HepG2 (cell line): Measurements from ENCODE around the gene KLRG1. TPM values are rescaled to one million over a fixed set of nuclear protein-coding genes. Genes with fewer than 3 reads are reported as not detected.
A peak's percentile ranks its signal among the peaks of the same experiment; 100 is the strongest.

Experiments used
- ATF1 ChIP-seq: IDR thresholded peaks from 2 replicates; pipeline ENCODE4 v1.6.1; 2016; ENCODE audit warnings: mild to moderate bottlenecking, control low read depth
- FOXP4 ChIP-seq: sonication (generic); formaldehyde crosslinking; IDR thresholded peaks from 2 replicates; pipeline ENCODE4 v1.4.0; 2020; ENCODE audit warnings: missing genetic modification reagents
- GATAD2A ChIP-seq: IDR thresholded peaks from 2 replicates; pipeline ENCODE4 v1.6.1; 2016
- MIER3 ChIP-seq: IDR thresholded peaks from 2 replicates; pipeline ENCODE4 v1.6.1; 2016; ENCODE audit warnings: missing compliant biosample characterization, borderline replicate concordance
- NCOA1 ChIP-seq: sonication (generic); formaldehyde crosslinking; IDR thresholded peaks from 2 replicates; pipeline ENCODE4 v1.9.0; 2021; ENCODE audit warnings: missing genetic modification reagents
- NPAS2 ChIP-seq: sonication (generic); formaldehyde crosslinking; IDR thresholded peaks from 2 replicates; pipeline ENCODE4 v1.8.0; 2022; ENCODE audit warnings: mild to moderate bottlenecking, missing genetic modification reagents, borderline replicate concordance
- PHF21A ChIP-seq: sonication (generic); formaldehyde crosslinking; IDR thresholded peaks from 2 replicates; pipeline ENCODE4 v1.5.0; 2020; ENCODE audit warnings: mild to moderate bottlenecking, missing genetic modification reagents
- POLR2AphosphoS2 ChIP-seq: IDR thresholded peaks from 2 replicates; pipeline ENCODE4 v1.6.1; 2011; ENCODE audit warnings: low read depth, low read length, improper control_type of control experiment
- SP2 ChIP-seq: sonication (generic); formaldehyde crosslinking; IDR thresholded peaks from 2 replicates; pipeline ENCODE4 v1.5.1; 2020; ENCODE audit warnings: mild to moderate bottlenecking, missing genetic modification reagents
- SUZ12 ChIP-seq: fragments of 150-350 bp; IDR thresholded peaks from 2 replicates; pipeline ENCODE4 v1.6.1; 2014; ENCODE audit warnings: low read depth, low read length
- ZFAT ChIP-seq: sonication (generic); formaldehyde crosslinking; conservative IDR thresholded peaks from 2 replicates; pipeline ENCODE4 v1.8.1; 2023; ENCODE audit warnings: missing genetic modification reagents, inconsistent platforms
- ZMAT3 ChIP-seq: sonication (generic); formaldehyde crosslinking; conservative IDR thresholded peaks from 2 replicates; pipeline ENCODE4 v1.7.0; 2021; ENCODE audit warnings: missing genetic modification reagents
- ZNF207 ChIP-seq: fragments of 450-650 bp; IDR thresholded peaks from 2 replicates; pipeline ENCODE4 v1.6.1; 2016; ENCODE audit warnings: antibody characterized with exemption, borderline replicate concordance
- ZNF530 ChIP-seq: sonication (generic); formaldehyde crosslinking; IDR thresholded peaks from 2 replicates; pipeline ENCODE4 v1.5.0; 2020; ENCODE audit warnings: low read depth, mild to moderate bottlenecking, missing genetic modification reagents
- ZNF687 ChIP-seq: sonication (generic); formaldehyde crosslinking; IDR thresholded peaks from 2 replicates; pipeline ENCODE4 v1.5.1; 2020; ENCODE audit warnings: mild to moderate bottlenecking, missing genetic modification reagents, moderate library complexity
- ZNF75D ChIP-seq: sonication (generic); formaldehyde crosslinking; IDR thresholded peaks from 2 replicates; pipeline ENCODE4 v1.8.1; 2023; ENCODE audit warnings: missing genetic modification reagents, mild to moderate bottlenecking, borderline replicate concordance
- polyA plus RNA-seq, 8 experiments: library from polyadenylated mRNA; depleted of rRNA in 3 of 8; stranded (reverse) in 7 of 8; unstranded in 1 of 8; fragments of >200 nt; fragmentation: Illumina TruSeq in 4 of 8; extraction: Trizol in 4 of 8; gene quantifications; 2 replicates each; pipeline versions ENCODE4 v1.2.1 to v1.2.3, GENCODE V29; 2011 to 2016; ENCODE audit warnings: low read depth in 4 of 8, missing spikeins in 1 of 8, mixed read lengths in 1 of 8; ENCODE audit not compliant: insufficient read depth in 1 of 8
- total RNA-seq, 5 experiments: library from RNA; depleted of rRNA; stranded (reverse); fragments of >200 nt; fragmentation: Illumina TruSeq; extraction: Trizol; gene quantifications; 2 replicates each; pipeline ENCODE4 v1.2.3, GENCODE V29; 2016; ENCODE audit warnings: low read depth in 1 of 5
- TF ChIP-seq, protein P1 (sequence below): sonication (generic); formaldehyde crosslinking; IDR thresholded peaks from 2 replicates; pipeline ENCODE4 v1.4.0; 2020; ENCODE audit warnings: missing genetic modification reagents
- TF ChIP-seq, protein P2 (sequence below): IDR thresholded peaks from 2 replicates; pipeline ENCODE4 v1.6.1; 2016; ENCODE audit warnings: control low read depth

Gene KLRG1
- total and polyA plus RNA-seq, 2 of the 13 experiments (the other 11 are each of a cell fraction or from before 2014, with no cell fraction given) = 1.2 to 1.7 TPM

- TF ChIP-seq ZFAT (CRISPR knock-in tag) = 0 out of 2 replicates have a peak, but pooled peaks have one; percentile 43
- peak; percentile 94 for TF ChIP-seq ATF1 (CRISPR knock-in tag)
- no peak for TF ChIP-seq ZNF75D (CRISPR knock-in tag)
- TF ChIP-seq NPAS2 (CRISPR knock-in tag) = no peak
- TF ChIP-seq, protein P1, sequence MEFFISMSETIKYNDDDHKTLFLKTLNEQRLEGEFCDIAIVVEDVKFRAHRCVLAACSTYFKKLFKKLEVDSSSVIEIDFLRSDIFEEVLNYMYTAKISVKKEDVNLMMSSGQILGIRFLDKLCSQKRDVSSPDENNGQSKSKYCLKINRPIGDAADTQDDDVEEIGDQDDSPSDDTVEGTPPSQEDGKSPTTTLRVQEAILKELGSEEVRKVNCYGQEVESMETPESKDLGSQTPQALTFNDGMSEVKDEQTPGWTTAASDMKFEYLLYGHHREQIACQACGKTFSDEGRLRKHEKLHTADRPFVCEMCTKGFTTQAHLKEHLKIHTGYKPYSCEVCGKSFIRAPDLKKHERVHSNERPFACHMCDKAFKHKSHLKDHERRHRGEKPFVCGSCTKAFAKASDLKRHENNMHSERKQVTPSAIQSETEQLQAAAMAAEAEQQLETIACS = peak; percentile 84
- no peak for TF ChIP-seq ZNF207
- TF ChIP-seq POLR2AphosphoS2 = no peak
- TF ChIP-seq SP2 (CRISPR knock-in tag) = peak; percentile 73
- peak; percentile 69 for TF ChIP-seq SUZ12
- no peak; the same call in 1 of the 2 replicates for TF ChIP-seq ZMAT3 (CRISPR knock-in tag)
- TF ChIP-seq FOXP4 (CRISPR knock-in tag) = no peak; the same call in 1 of the 2 replicates
- TF ChIP-seq ZNF687 (CRISPR knock-in tag) = peak; percentile 98
- TF ChIP-seq MIER3 (CRISPR knock-in tag) = no peak; the same call in 1 of the 2 replicates
- peak; percentile 97 for TF ChIP-seq PHF21A (CRISPR knock-in tag)
- TF ChIP-seq, protein P2, sequence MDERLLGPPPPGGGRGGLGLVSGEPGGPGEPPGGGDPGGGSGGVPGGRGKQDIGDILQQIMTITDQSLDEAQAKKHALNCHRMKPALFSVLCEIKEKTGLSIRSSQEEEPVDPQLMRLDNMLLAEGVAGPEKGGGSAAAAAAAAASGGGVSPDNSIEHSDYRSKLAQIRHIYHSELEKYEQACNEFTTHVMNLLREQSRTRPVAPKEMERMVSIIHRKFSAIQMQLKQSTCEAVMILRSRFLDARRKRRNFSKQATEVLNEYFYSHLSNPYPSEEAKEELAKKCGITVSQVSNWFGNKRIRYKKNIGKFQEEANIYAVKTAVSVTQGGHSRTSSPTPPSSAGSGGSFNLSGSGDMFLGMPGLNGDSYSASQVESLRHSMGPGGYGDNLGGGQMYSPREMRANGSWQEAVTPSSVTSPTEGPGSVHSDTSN (CRISPR knock-in tag) = no peak
- TF ChIP-seq GATAD2A (CRISPR knock-in tag) = peak; percentile 68
- TF ChIP-seq ZNF530 (CRISPR knock-in tag) = no peak
- 0 out of 2 replicates have a peak, but pooled peaks have one; percentile 55 for TF ChIP-seq NCOA1 (CRISPR knock-in tag)
Measured at GRCh38 chr12:8949342-8950220, 39.8 kb upstream of the KLRG1 start, which contains the start of gene M6PR (continued).
